ENCODE data around the gene GNAI3. TPM values are rescaled to one million over a fixed set of nuclear protein-coding genes. Genes with fewer than 3 reads are reported as not detected.

The GNAI3 gene
- polyA plus RNA-seq, 1 donor from 2014 or later: 10.6 TPM

- Histone ChIP-seq H3K27ac (ENCODE audit: low read length) (no peak overlapping the region), H3K4me2 (ENCODE audit: low read length) (no peak overlapping the region), H3K9me2 (ENCODE audit: insufficient read depth, low read length) (no peaks in the 10 kb centered on the region), H3F3A (ENCODE audit: insufficient read depth, low read length, poor library complexity, severe bottlenecking) (no peaks in the 10 kb centered on the region), H2AFZ (ENCODE audit: low read depth, low read length) (no peak overlapping the region), H3K9ac (ENCODE audit: low read length) (no peak overlapping the region), H3K27me3 (ENCODE audit: insufficient read depth, low read depth, low read length) (no peaks in the 10 kb centered on the region), H3K9me3 (ENCODE audit: low read length) (no peaks in the 10 kb centered on the region), H4K20me1 (ENCODE audit: insufficient read depth) (no peaks in the 10 kb centered on the region), H3K79me2 (replicated peaks; ENCODE audit: insufficient read depth, low read length) (no peaks in the 10 kb centered on the region), H3K36me3 (ENCODE audit: insufficient read depth, low read length) (no peaks in the 10 kb centered on the region), H3K4me3 (ENCODE audit: low read length) (no peak overlapping the region)
- TF ChIP-seq EP300 (conservative IDR thresholded peaks at IDR 0.05; ENCODE audit: poor library complexity, severe bottlenecking) (no peak), SMC3 (conservative IDR thresholded peaks at IDR 0.05; ENCODE audit: poor library complexity) (no peak), MXI1 (conservative IDR thresholded peaks at IDR 0.05; ENCODE audit: poor library complexity, severe bottlenecking) (no peak), TAF1 (IDR thresholded peaks at IDR 0.05; ENCODE audit: low read depth) (no peak), EZH2 (IDR thresholded peaks at IDR 0.05; ENCODE audit: borderline replicate concordance, insufficient read depth, low read length, poor library complexity, severe bottlenecking) (no peak), CTCF (IDR thresholded peaks at IDR 0.05; ENCODE audit: poor library complexity, severe bottlenecking) (no peak), POLR2AphosphoS5 (IDR thresholded peaks at IDR 0.05) (no peak), REST (IDR thresholded peaks at IDR 0.05; ENCODE audit: borderline replicate concordance) (no peak), RAD21 (conservative IDR thresholded peaks at IDR 0.05) (no peak)
Observed at GRCh38 chr1:109636201-109636952, 88.0 kb downstream of the GNAI3 start.

DNA sequence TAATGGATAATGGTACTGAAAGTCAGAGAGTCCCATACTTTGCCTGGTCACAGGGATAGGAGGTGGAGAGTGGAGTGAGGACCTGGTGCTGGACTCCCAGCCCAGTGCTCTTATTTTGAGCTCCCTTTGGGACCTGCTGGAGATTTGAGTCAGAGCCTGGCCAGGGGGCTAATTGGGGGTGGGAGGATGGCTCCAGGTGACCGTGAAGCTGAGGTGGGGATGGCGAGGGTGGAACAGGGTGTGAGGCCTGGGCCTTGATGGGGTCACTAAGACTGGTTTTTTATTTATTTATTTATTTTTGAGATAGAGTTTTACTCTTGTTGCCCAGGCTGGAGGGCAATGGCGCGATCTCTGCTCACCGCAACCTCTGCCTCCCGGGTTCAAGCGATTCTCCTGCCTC lies 89.0 kb downstream of the GNAI3 start:
- Histone ChIP-seq H2AFZ (ENCODE audit: low read depth, low read length) (no peak overlapping the region), H3K27ac (ENCODE audit: low read length) (no peak overlapping the region), H3K4me2 (ENCODE audit: low read length) (no peak overlapping the region), H3K27me3 (ENCODE audit: insufficient read depth, low read depth, low read length) (no peaks in the 10 kb centered on the region), H3F3A (ENCODE audit: insufficient read depth, low read length, poor library complexity, severe bottlenecking) (no peaks in the 10 kb centered on the region), H3K9me2 (ENCODE audit: insufficient read depth, low read length) (no peaks in the 10 kb centered on the region), H3K36me3 (ENCODE audit: insufficient read depth, low read length) (no peaks in the 10 kb centered on the region), H3K9ac (ENCODE audit: low read length) (no peak overlapping the region), H3K9me3 (ENCODE audit: low read length) (no peaks in the 10 kb centered on the region), H3K4me3 (ENCODE audit: low read length) (no peak overlapping the region), H3K79me2 (replicated peaks; ENCODE audit: insufficient read depth, low read length) (no peaks in the 10 kb centered on the region), H4K20me1 (ENCODE audit: insufficient read depth) (no peaks in the 10 kb centered on the region)
- TF ChIP-seq REST (IDR thresholded peaks at IDR 0.05; ENCODE audit: borderline replicate concordance): no peak
- no peak for TF ChIP-seq RAD21 (conservative IDR thresholded peaks at IDR 0.05)

Measured in neural cell (in vitro differentiated cells).